Measurements from ENCODE around the gene APOBEC3G. TPM values are rescaled to one million over a fixed set of nuclear protein-coding genes. Genes with fewer than 3 reads are reported as not detected.
A peak's percentile ranks its signal among the peaks of the same experiment; 100 is the strongest.

Gene APOBEC3G
- total and polyA plus RNA-seq, 2 experiments from 2014 or later = 2.1 to 3.3 TPM

DNA sequence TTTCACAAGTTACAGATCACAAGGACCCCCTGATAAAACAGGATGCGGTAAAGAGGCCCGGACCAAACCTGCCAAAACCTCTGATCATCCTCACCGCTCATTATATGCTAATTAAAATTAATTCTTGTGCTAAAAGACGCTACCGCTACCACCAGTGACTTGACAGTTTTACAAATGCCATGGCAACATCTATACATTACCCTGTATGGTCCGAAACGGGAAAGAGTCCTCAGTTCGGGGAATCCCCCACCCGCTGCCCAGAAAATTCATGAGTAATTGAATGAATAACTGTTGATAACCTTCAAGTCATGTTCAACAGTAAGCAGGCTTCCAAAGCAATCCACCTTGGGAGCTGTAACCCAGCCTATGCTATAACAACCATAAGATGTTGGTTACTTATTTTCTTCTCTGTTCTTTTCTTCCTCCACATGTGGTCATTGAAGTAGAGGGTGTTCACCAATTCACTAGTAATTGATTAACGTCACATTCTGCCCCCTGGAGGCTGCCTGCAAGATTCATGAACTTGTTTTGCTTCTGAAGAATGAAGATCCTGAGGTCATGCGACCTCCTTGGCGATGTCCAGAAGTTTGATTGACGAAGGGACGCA is 40.6 kb downstream of the APOBEC3G start:
- no peaks in the 10 kb centered on the region for H4K20me1 ChIP-seq (replicated peaks; ENCODE audit: insufficient read depth)
- Mint-ChIP-seq H3K27me3 (ENCODE audit: insufficient read depth, low read depth, poor library complexity) (peaks cover 12% of the 10 kb centered on the region), H3K36me3 (ENCODE audit: low read depth) (no peaks in the 10 kb centered on the region), H3K9me3 (no peaks in the 10 kb centered on the region), H3K4me1 (peaks cover 33% of the 10 kb centered on the region), H3K4me3 (no peak overlapping the region), H3K27ac (no peak overlapping the region)
- peak; percentile 23; the same call in 2 of the 3 replicates for ATAC-seq
- H3K4me1 ChIP-seq (ENCODE audit: insufficient read depth) = peaks cover 13% of the 10 kb centered on the region
- peaks cover 37% of the 10 kb centered on the region for H3K27me3 ChIP-seq (ENCODE audit: insufficient read depth)
- H3K27ac ChIP-seq (ENCODE audit: low read depth) = no peak overlapping the region
- H3K4me2 ChIP-seq = no peak overlapping the region
- no peak overlapping the region for H3K4me3 ChIP-seq
- no peaks in the 10 kb centered on the region for H3K79me2 ChIP-seq (replicated peaks; ENCODE audit: insufficient read depth)
- H2AFZ ChIP-seq = no peak overlapping the region
- peak; percentile 85 for DNase-seq (ENCODE audit: low spot score)
- no peaks in the 10 kb centered on the region for H3K36me3 ChIP-seq (ENCODE audit: insufficient read depth)
- H3F3A ChIP-seq (replicated peaks; ENCODE audit: low read depth) = peaks cover 14% of the 10 kb centered on the region
- no peak for TF ChIP-seq EZH2phosphoT487 (IDR thresholded peaks at IDR 0.05; ENCODE audit: unreplicated experiment)
- TF ChIP-seq EZH2 (IDR thresholded peaks at IDR 0.05; ENCODE audit: low read depth, unreplicated experiment) = no peak
- TF ChIP-seq CREB1 (CRISPR knock-in tag; IDR thresholded peaks at IDR 0.05; ENCODE audit: low read depth) = no peak
- TF ChIP-seq, protein P1, sequence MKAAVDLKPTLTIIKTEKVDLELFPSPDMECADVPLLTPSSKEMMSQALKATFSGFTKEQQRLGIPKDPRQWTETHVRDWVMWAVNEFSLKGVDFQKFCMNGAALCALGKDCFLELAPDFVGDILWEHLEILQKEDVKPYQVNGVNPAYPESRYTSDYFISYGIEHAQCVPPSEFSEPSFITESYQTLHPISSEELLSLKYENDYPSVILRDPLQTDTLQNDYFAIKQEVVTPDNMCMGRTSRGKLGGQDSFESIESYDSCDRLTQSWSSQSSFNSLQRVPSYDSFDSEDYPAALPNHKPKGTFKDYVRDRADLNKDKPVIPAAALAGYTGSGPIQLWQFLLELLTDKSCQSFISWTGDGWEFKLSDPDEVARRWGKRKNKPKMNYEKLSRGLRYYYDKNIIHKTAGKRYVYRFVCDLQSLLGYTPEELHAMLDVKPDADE (IDR thresholded peaks at IDR 0.05) = no peak
- TF ChIP-seq, protein P2, sequence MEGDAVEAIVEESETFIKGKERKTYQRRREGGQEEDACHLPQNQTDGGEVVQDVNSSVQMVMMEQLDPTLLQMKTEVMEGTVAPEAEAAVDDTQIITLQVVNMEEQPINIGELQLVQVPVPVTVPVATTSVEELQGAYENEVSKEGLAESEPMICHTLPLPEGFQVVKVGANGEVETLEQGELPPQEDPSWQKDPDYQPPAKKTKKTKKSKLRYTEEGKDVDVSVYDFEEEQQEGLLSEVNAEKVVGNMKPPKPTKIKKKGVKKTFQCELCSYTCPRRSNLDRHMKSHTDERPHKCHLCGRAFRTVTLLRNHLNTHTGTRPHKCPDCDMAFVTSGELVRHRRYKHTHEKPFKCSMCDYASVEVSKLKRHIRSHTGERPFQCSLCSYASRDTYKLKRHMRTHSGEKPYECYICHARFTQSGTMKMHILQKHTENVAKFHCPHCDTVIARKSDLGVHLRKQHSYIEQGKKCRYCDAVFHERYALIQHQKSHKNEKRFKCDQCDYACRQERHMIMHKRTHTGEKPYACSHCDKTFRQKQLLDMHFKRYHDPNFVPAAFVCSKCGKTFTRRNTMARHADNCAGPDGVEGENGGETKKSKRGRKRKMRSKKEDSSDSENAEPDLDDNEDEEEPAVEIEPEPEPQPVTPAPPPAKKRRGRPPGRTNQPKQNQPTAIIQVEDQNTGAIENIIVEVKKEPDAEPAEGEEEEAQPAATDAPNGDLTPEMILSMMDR (conservative IDR thresholded peaks at IDR 0.05; ENCODE audit: low read depth in 2 of 2) = peak; percentile 71 to 79
- TF ChIP-seq POLR2AphosphoS5 (IDR thresholded peaks at IDR 0.05; ENCODE audit: low read depth) = no peak
- no peaks in the 10 kb centered on the region for H3K9me2 ChIP-seq (ENCODE audit: insufficient read depth)

DNA sequence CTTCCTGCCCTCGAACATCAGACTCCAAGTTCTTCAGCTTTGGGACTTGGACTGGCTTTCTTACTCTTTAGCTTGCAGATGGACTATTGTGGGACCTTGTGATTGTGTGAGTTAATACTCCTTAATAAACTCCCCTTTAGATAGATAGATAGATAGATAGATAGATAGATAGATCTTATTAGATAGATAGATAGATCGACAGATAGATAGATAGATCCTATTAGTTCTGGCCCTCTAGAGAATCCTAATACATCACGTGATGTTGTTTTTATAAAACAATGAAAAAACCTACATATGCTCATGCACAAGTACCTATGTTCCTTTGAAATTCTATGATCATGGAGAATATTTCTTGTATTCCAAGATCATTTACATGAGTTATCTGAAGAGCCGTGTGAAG is 43.9 kb downstream of the APOBEC3G start:
- Mint-ChIP-seq H3K4me3 (no peak overlapping the region), H3K9me3 (no peaks in the 10 kb centered on the region; the same call in 2 of the 3 replicates), H3K36me3 (ENCODE audit: low read depth) (no peaks in the 10 kb centered on the region), H3K4me1 (peaks cover 14% of the 10 kb centered on the region), H3K27me3 (ENCODE audit: insufficient read depth, low read depth, poor library complexity) (peaks cover 3% of the 10 kb centered on the region), H3K27ac (no peak overlapping the region)
- Histone ChIP-seq H3K4me1 (ENCODE audit: insufficient read depth) (peaks cover 8% of the 10 kb centered on the region), H3F3A (replicated peaks; ENCODE audit: low read depth) (no peaks in the 10 kb centered on the region), H3K9me2 (ENCODE audit: insufficient read depth) (no peaks in the 10 kb centered on the region), H3K4me3 (no peak overlapping the region), H3K27ac (ENCODE audit: low read depth) (no peak overlapping the region), H3K27me3 (ENCODE audit: insufficient read depth) (peaks cover 16% of the 10 kb centered on the region), H3K36me3 (ENCODE audit: insufficient read depth) (no peaks in the 10 kb centered on the region), H3K79me2 (replicated peaks; ENCODE audit: insufficient read depth) (no peaks in the 10 kb centered on the region), H4K20me1 (replicated peaks; ENCODE audit: insufficient read depth) (no peaks in the 10 kb centered on the region), H2AFZ (no peak overlapping the region), H3K4me2 (no peak overlapping the region)
- ATAC-seq (no peak), DNase-seq (ENCODE audit: low spot score) (no peak)
- no peak for TF ChIP-seq STAT1 (IDR thresholded peaks at IDR 0.05; ENCODE audit: unreplicated experiment)
- TF ChIP-seq NANOG (IDR thresholded peaks at IDR 0.05; ENCODE audit: borderline replicate concordance) = no peak
- TF ChIP-seq JUNB (IDR thresholded peaks at IDR 0.05; ENCODE audit: unreplicated experiment) = no peak
- TF ChIP-seq CREB1 (CRISPR knock-in tag; IDR thresholded peaks at IDR 0.05; ENCODE audit: low read depth) = no peak
- TF ChIP-seq, protein P3, sequence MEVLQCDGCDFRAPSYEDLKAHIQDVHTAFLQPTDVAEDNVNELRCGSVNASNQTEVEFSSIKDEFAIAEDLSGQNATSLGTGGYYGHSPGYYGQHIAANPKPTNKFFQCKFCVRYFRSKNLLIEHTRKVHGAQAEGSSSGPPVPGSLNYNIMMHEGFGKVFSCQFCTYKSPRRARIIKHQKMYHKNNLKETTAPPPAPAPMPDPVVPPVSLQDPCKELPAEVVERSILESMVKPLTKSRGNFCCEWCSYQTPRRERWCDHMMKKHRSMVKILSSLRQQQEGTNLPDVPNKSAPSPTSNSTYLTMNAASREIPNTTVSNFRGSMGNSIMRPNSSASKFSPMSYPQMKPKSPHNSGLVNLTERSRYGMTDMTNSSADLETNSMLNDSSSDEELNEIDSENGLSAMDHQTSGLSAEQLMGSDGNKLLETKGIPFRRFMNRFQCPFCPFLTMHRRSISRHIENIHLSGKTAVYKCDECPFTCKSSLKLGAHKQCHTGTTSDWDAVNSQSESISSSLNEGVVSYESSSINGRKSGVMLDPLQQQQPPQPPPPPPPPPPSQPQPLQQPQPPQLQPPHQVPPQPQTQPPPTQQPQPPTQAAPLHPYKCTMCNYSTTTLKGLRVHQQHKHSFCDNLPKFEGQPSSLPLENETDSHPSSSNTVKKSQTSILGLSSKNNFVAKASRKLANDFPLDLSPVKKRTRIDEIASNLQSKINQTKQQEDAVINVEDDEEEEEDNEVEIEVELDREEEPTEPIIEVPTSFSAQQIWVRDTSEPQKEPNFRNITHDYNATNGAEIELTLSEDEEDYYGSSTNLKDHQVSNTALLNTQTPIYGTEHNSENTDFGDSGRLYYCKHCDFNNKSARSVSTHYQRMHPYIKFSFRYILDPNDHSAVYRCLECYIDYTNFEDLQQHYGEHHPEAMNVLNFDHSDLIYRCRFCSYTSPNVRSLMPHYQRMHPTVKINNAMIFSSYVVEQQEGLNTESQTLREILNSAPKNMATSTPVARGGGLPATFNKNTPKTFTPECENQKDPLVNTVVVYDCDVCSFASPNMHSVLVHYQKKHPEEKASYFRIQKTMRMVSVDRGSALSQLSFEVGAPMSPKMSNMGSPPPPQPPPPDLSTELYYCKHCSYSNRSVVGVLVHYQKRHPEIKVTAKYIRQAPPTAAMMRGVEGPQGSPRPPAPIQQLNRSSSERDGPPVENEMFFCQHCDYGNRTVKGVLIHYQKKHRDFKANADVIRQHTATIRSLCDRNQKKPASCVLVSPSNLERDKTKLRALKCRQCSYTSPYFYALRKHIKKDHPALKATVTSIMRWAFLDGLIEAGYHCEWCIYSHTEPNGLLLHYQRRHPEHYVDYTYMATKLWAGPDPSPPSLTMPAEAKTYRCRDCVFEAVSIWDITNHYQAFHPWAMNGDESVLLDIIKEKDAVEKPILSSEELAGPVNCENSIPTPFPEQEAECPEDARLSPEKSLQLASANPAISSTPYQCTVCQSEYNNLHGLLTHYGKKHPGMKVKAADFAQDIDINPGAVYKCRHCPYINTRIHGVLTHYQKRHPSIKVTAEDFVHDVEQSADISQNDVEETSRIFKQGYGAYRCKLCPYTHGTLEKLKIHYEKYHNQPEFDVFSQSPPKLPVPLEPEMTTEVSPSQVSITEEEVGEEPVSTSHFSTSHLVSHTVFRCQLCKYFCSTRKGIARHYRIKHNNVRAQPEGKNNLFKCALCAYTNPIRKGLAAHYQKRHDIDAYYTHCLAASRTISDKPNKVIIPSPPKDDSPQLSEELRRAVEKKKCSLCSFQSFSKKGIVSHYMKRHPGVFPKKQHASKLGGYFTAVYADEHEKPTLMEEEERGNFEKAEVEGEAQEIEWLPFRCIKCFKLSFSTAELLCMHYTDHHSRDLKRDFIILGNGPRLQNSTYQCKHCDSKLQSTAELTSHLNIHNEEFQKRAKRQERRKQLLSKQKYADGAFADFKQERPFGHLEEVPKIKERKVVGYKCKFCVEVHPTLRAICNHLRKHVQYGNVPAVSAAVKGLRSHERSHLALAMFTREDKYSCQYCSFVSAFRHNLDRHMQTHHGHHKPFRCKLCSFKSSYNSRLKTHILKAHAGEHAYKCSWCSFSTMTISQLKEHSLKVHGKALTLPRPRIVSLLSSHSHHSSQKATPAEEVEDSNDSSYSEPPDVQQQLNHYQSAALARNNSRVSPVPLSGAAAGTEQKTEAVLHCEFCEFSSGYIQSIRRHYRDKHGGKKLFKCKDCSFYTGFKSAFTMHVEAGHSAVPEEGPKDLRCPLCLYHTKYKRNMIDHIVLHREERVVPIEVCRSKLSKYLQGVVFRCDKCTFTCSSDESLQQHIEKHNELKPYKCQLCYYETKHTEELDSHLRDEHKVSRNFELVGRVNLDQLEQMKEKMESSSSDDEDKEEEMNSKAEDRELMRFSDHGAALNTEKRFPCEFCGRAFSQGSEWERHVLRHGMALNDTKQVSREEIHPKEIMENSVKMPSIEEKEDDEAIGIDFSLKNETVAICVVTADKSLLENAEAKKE (CRISPR knock-in tag; IDR thresholded peaks at IDR 0.05) = no peak
